ENCODE results near the gene DCANP1. TPM values are rescaled to one million over a fixed set of nuclear protein-coding genes. Genes with fewer than 3 reads are reported as not detected.

DCANP1 gene
- total and polyA plus RNA-seq, 9 of the 15 experiments (the other 6 are each of a cell fraction or from before 2014, with no cell fraction given), result not detected

GRCh38 chr5:135466178-135467050 lies 19.3 kb upstream of the DCANP1 start (continued):
- TF ChIP-seq CXXC5 (CRISPR knock-in tag; IDR thresholded peaks at IDR 0.05), result peak; percentile 35; the same call in 1 of the 2 replicates
- no peak for TF ChIP-seq FOXK1 (CRISPR knock-in tag; IDR thresholded peaks at IDR 0.05; ENCODE audit: borderline replicate concordance)
- TF ChIP-seq ZNF24 (IDR thresholded peaks at IDR 0.05), result 0 out of 2 replicates have a peak, but pooled peaks have one; percentile 17
- no peak for TF ChIP-seq ZEB2 (IDR thresholded peaks at IDR 0.05)
- TF ChIP-seq ZBTB9 (CRISPR knock-in tag; IDR thresholded peaks at IDR 0.05), result no peak
- no peak for TF ChIP-seq MCM2 (IDR thresholded peaks at IDR 0.05; ENCODE audit: low read depth)
- TF ChIP-seq ZC3H11A (IDR thresholded peaks at IDR 0.05; ENCODE audit: low read depth, low read length), result no peak
- no peak for TF ChIP-seq TARDBP (IDR thresholded peaks at IDR 0.05)
- TF ChIP-seq ZNF121 (CRISPR knock-in tag; conservative IDR thresholded peaks at IDR 0.05), result no peak
- TF ChIP-seq ARID3B (CRISPR knock-in tag; IDR thresholded peaks at IDR 0.05; ENCODE audit: borderline replicate concordance), result no peak
- TF ChIP-seq ATF3 (IDR thresholded peaks at IDR 0.05), result no peak
- TF ChIP-seq ATF3 (CRISPR knock-in tag; conservative IDR thresholded peaks at IDR 0.05), result no peak
- peak; percentile 97 for TF ChIP-seq SMC3 (conservative IDR thresholded peaks at IDR 0.05; ENCODE audit: insufficient read depth, low read depth, low read length)
- TF ChIP-seq SFPQ (IDR thresholded peaks at IDR 0.05; ENCODE audit: low read depth, low read length), result no peak
- TF ChIP-seq ZNF699 (CRISPR knock-in tag; IDR thresholded peaks at IDR 0.05; ENCODE audit: insufficient replicate concordance), result no peak
- TF ChIP-seq ZNF586 (CRISPR knock-in tag; conservative IDR thresholded peaks at IDR 0.05), result no peak
- TF ChIP-seq KDM4B (IDR thresholded peaks at IDR 0.05; ENCODE audit: borderline replicate concordance in 2 of 2, low read depth in 1 of 2), result no peak
- TF ChIP-seq ZFP30 (CRISPR knock-in tag; IDR thresholded peaks at IDR 0.05; ENCODE audit: borderline replicate concordance), result no peak
- TF ChIP-seq ZNF57 (CRISPR knock-in tag; IDR thresholded peaks at IDR 0.05), result no peak
- TF ChIP-seq KLF1 (tag; IDR thresholded peaks at IDR 0.05), result no peak
- no peak for TF ChIP-seq PTRF (tag; IDR thresholded peaks at IDR 0.05)
